ENCODE data around the gene TMEM132D.
"Not testable (repeated sequence)": the region's sequence is repeated elsewhere in the genome, so short reads cannot be mapped to it uniquely, and the experiment has no call there.

TMEM132D gene

DNA sequence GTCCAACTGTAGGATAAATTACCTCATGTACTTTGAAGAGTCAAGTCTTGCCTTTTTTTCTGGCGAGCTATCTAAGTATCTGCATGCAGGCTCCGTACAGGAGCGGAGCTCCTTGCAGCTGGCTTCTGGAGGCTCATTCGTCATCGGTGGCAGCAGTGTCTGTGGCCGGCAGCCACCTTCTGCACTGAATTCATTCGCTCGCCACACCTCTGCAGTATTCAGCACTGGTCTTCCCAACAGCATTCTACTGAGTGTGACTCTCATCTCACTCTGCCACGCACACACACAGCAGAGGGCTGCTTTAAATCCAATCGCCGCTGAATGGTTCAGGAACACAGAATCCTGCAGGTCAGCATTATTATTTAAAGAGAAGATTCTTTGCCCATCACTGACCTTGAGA lies 850.6 kb downstream of the TMEM132D start:
- DNase-seq: no peak
- ATAC-seq: no peak

DNA sequence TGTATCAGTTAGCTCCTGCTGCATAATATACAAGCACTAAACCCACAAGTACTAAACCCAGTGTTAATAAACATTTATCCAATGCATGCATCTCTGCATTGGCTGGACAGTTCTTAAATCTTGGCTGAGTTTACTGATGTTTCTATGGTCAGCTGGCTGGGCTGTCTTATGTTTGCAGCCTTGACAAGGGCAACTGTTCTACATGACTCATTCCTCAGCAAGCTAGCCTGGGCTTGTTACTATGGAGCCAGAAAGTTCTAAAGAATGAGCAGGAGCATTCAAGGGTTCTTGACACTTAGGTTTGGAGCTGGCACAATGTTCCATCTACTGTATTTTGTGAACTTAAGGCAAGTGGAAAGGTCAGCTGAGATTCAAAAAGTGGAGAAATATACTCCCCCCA lies 851.5 kb downstream of the TMEM132D start:
- ATAC-seq (no peak), DNase-seq (no peak)

DNA sequence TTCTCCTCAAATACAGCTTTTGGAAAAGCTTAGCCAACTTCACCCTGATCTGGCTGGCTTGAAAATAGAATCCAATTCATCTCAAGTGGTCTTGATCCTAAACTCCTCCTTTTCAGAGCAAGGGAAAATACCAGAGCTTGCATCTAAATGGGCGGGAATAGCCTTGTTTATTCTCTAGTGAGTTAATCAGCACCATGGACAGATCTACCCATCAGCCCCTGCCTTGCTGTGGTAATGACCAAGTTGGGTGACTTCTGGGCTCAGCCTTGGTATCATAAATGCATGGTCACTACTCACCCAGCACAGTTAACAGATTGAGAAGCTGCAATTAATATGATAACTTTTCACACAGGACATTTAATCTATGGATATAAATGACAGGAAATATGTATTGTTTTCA lies 853.9 kb downstream of the TMEM132D start:
- no peak for DNase-seq
- ATAC-seq: no peak

DNA sequence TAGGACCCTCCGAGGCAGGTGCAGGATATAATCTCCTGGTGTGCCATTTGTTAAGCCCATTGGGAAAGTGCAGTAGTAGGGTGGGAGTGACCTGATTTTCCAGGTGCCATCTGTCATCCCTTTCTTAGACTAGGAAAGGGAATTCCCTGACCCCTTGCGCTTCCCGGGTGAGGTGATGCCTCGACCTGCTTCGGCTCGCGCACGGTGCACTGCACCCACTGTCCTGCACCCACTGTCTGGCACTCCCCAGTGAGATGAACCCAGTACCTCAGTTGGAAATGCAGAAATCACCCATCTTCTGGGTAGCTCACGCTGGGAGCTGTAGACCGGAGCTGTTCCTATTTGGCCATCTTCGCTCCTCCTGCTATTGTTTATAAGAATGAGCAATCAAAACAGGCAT lies 860.5 kb downstream of the TMEM132D start:
- not testable (repeated sequence) for DNase-seq, ATAC-seq

DNA sequence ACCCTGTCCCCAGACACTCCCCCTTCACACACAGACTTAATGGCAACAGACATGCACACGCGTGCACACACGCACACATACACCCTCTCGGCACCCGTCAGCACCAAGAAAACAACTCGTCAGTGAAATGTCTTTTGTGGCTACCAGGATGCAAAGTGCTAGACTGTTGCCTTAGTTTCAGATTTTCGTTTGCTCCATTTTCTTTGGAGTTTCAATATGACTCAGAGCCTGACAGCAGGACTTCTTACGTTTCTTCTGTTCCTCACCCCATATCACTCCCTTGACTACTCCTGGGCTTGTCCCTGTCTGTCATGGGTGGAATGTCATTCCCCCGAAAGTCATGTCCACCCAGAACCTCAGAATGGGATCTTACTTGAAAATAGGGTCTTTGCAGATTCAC lies 867.7 kb downstream of the TMEM132D start:
- ATAC-seq (no peak), DNase-seq (no peak)

DNA sequence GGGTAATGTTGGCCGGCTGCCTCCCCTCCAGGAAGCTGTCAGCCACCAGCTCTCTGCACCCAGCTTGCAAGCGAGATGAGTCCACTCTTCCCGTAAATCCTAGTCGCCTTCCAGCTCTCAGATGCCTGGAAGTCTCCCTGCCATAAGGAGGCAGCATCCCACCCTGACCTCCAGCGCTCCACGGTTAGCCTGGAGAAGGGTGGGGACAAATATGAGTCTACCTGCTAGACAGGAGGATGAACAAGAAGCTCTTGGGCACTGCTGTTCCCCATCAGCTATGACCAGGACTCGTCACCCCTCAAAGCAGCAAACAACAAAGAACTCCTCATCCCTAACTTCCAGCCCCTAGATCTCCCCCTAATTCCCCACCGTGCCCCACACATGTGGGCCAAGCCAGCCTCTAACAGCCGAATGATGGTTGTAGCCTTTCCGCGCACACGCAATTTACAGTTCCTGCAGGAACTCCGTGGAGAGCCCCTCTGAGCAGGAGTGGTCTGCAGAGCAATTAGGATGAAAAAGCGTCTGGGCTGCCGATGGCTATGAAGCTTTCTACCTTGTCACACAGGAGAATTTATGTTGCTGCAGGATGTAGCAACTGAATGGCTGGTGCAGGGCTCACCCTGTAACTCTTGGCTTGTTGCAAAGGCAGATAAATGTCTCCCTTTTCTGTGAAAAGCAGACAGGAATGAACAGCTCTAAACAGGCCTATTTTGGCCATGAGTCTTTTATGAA lies 869.1 kb downstream of the TMEM132D start:
- ATAC-seq (no peak), DNase-seq (no peak)

DNA sequence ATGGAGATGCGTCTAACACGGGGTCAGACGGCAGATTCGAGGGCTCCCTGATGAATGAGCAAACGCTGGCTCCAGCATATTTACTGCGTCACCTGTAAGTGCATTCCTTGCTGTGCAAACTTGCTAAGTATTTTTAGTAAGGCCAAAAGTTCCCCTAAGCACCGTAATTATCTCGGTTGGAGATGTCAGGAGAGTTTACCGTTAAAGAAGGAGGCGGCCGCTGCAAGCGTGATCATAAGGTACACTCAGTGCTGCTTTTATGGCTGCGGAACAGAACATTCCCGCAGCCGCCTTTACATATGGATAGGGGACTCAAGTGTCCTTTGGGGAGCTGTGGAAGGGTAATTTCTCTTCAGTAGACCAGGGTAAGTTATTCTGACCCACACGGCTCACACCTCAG lies 875.0 kb downstream of the TMEM132D start:
- ATAC-seq: no peak

DNA sequence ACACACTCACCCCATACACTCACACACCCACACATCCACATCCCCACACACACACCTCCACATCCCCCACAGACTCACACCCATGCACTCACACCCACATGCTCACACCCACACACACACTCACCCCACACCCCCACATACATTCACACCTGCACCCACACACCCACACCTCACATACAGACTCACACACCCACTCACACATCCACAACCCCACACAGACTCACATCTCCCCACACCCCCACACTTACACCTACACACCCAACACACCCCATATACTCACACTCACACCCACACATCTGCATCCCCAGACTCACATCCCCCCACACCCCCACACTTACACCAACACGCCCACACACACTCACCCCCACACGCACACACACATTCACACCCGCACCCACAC lies 878.8 kb downstream of the TMEM132D start:
- DNase-seq: no peak
- ATAC-seq: no peak

More for the DNA sequence above, 875.0 kb downstream of the TMEM132D start:
- no peak for DNase-seq
